HEK293 (cell line): ENCODE measurements around the gene HM13.

ENCODE experiments used
- BCL11A ChIP-seq: fragments of 450-650 bp; formaldehyde crosslinking; IDR thresholded peaks from 2 replicates; pipeline ENCODE4 v1.5.1; 2016; ENCODE audit warnings: low read depth, missing biosample characterization, missing genetic modification characterization
- KLF1 ChIP-seq: fragments of 450-650 bp; formaldehyde crosslinking; IDR thresholded peaks from 2 replicates; pipeline ENCODE4 v1.5.1; 2016; ENCODE audit warnings: missing biosample characterization, missing genetic modification characterization
- MYNN ChIP-seq: fragments of 450-650 bp; formaldehyde crosslinking; IDR thresholded peaks from 2 replicates; pipeline ENCODE4 v1.5.1; 2016; ENCODE audit warnings: missing biosample characterization, missing genetic modification characterization, borderline replicate concordance
- OVOL3 ChIP-seq: fragments of 450-650 bp; formaldehyde crosslinking; IDR thresholded peaks from 2 replicates; pipeline ENCODE4 v1.5.1; 2016; ENCODE audit warnings: missing biosample characterization, missing genetic modification characterization
- PRDM1 ChIP-seq: fragments of 450-650 bp; formaldehyde crosslinking; IDR thresholded peaks from 2 replicates; pipeline ENCODE4; 2016; ENCODE audit warnings: missing biosample characterization, missing genetic modification characterization
- ZBTB1 ChIP-seq: fragments of 450-650 bp; formaldehyde crosslinking; IDR thresholded peaks from 2 replicates; pipeline ENCODE4 v1.5.1; 2016; ENCODE audit warnings: missing biosample characterization, missing genetic modification characterization
- ZBTB21 ChIP-seq: fragments of 450-650 bp; formaldehyde crosslinking; IDR thresholded peaks from 2 replicates; pipeline ENCODE4 v1.5.1; 2017; ENCODE audit warnings: missing biosample characterization, missing genetic modification characterization
- ZBTB6 ChIP-seq: fragments of 450-650 bp; formaldehyde crosslinking; IDR thresholded peaks from 2 replicates; pipeline ENCODE4 v1.5.1; 2017; ENCODE audit warnings: missing biosample characterization, missing genetic modification characterization
- ZBTB7A ChIP-seq: fragments of 450-650 bp; formaldehyde crosslinking; IDR thresholded peaks from 2 replicates; pipeline ENCODE4 v1.5.1; 2016; ENCODE audit warnings: low read depth, missing biosample characterization, missing genetic modification characterization
- ZBTB8A ChIP-seq: fragments of 450-650 bp; formaldehyde crosslinking; IDR thresholded peaks from 2 replicates; pipeline ENCODE4 v1.5.1; 2016; ENCODE audit warnings: missing biosample characterization, missing genetic modification characterization
- ZFP37 ChIP-seq: fragments of 450-650 bp; formaldehyde crosslinking; IDR thresholded peaks from 2 replicates; pipeline ENCODE4 v1.5.1; 2016; ENCODE audit warnings: missing biosample characterization, missing genetic modification characterization
- ZNF112 ChIP-seq: fragments of 450-650 bp; formaldehyde crosslinking; IDR thresholded peaks from 2 replicates; pipeline ENCODE4 v1.5.0; 2017; ENCODE audit warnings: missing biosample characterization, missing genetic modification characterization
- ZNF148 ChIP-seq: fragments of 450-650 bp; formaldehyde crosslinking; IDR thresholded peaks from 2 replicates; pipeline ENCODE4 v1.5.0; 2017; ENCODE audit warnings: missing biosample characterization, missing genetic modification characterization, borderline replicate concordance
- ZNF175 ChIP-seq: fragments of 450-650 bp; formaldehyde crosslinking; IDR thresholded peaks from 2 replicates; pipeline ENCODE4 v1.5.1; 2016; ENCODE audit warnings: missing biosample characterization, missing genetic modification characterization
- ZNF223 ChIP-seq: fragments of 450-650 bp; formaldehyde crosslinking; IDR thresholded peaks from 2 replicates; pipeline ENCODE4 v1.5.1; 2016; ENCODE audit warnings: missing biosample characterization, missing genetic modification characterization
- ZNF24 ChIP-seq: fragments of 450-650 bp; formaldehyde crosslinking; IDR thresholded peaks from 2 replicates; pipeline ENCODE4 v1.5.1; 2016; ENCODE audit warnings: missing biosample characterization, missing genetic modification characterization
- ZNF324 ChIP-seq: fragments of 450-650 bp; formaldehyde crosslinking; IDR thresholded peaks from 2 replicates; pipeline ENCODE4 v1.5.1; 2016; ENCODE audit warnings: missing biosample characterization, missing genetic modification characterization
- ZNF48 ChIP-seq: fragments of 450-650 bp; formaldehyde crosslinking; IDR thresholded peaks from 2 replicates; pipeline ENCODE4 v1.5.1; 2016; ENCODE audit warnings: missing biosample characterization, missing genetic modification characterization
- ZNF488 ChIP-seq: fragments of 450-650 bp; formaldehyde crosslinking; IDR thresholded peaks from 2 replicates; pipeline ENCODE4 v1.5.1; 2016; ENCODE audit warnings: missing biosample characterization, missing genetic modification characterization
- ZNF560 ChIP-seq: fragments of 450-650 bp; formaldehyde crosslinking; IDR thresholded peaks from 2 replicates; pipeline ENCODE4 v1.5.1; 2017; ENCODE audit warnings: missing biosample characterization, missing genetic modification characterization, borderline replicate concordance
- ZNF654 ChIP-seq: fragments of 450-650 bp; formaldehyde crosslinking; IDR thresholded peaks from 2 replicates; pipeline ENCODE4 v1.5.1; 2016; ENCODE audit warnings: low read depth, missing biosample characterization, missing genetic modification characterization
- ZNF658 ChIP-seq: fragments of 450-650 bp; formaldehyde crosslinking; IDR thresholded peaks from 2 replicates; pipeline ENCODE4; 2016; ENCODE audit warnings: missing biosample characterization, missing genetic modification characterization
- ZNF677 ChIP-seq: fragments of 450-650 bp; IDR thresholded peaks from 2 replicates; pipeline ENCODE4 v1.5.0; 2018; ENCODE audit warnings: missing biosample characterization, mild to moderate bottlenecking, missing genetic modification characterization, moderate library complexity
- ZSCAN4 ChIP-seq: fragments of 450-650 bp; formaldehyde crosslinking; IDR thresholded peaks from 2 replicates; pipeline ENCODE4 v1.5.1; 2017; ENCODE audit warnings: missing biosample characterization, missing genetic modification characterization
- TF ChIP-seq, protein P1 (sequence below): fragments of 450-650 bp; formaldehyde crosslinking; IDR thresholded peaks from 2 replicates; pipeline ENCODE4 v1.5.1; 2016; ENCODE audit warnings: missing biosample characterization, missing genetic modification characterization
- TF ChIP-seq, protein P2 (sequence below): sonication (generic); formaldehyde crosslinking; IDR thresholded peaks from 2 replicates; pipeline ENCODE4 v1.8.1; 2022; ENCODE audit warnings: mild to moderate bottlenecking, moderate library complexity, missing genetic modification reagents
- TF ChIP-seq, protein P3 (sequence below): fragments of 450-650 bp; formaldehyde crosslinking; IDR thresholded peaks from 2 replicates; pipeline ENCODE4 v1.5.1; 2016; ENCODE audit warnings: missing biosample characterization, missing genetic modification characterization
- TF ChIP-seq, protein P4 (sequence below): fragments of 450-650 bp; IDR thresholded peaks from 2 replicates; pipeline ENCODE4 v1.5.1; 2018; ENCODE audit warnings: missing biosample characterization, mild to moderate bottlenecking, missing genetic modification characterization

Gene HM13

DNA sequence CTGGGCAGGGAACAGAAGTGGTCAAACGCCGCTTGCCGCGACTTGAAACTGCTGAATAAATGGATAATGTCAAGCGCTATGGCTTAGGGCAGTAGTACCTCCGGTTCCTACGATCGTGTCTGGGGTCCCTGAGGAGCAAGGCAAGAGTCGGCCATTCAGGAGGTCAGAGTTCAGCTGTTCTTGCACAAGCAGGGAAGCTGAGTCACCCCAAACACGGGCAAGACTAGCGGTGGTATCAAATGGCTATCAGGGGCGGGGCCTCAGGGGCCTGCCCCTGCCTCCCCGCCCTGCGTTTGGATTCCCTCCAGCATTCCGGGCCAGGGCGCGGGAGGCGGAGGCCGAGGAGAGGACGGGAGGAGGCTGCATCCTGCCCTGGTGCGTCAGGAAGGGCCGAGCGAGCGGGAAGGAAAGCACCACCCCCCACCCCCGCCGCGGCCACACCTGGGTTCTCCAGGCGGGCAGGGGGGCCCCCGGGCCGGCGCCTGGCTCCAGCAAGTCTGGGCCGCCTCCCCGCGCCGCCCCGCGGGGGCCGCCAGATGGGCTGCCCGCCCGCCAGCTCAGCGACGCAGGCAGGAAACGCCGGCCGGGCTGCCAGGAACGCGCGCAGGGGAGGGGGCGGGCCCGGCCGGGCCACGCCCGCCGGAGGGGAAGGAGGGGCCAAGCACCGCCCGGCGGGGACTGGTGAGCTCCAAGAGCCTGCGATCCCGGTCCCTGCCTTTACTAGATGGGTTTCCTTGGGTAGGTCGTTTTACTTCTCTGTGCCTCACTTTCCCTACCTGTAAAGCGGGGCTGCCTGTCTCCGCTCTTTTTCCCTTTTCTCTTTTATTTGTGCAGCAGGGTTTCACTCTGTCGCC lies 58.7 kb downstream of the HM13 start (continued):
- no peak for TF ChIP-seq ZNF175 (tag by site-specific recombination)
- TF ChIP-seq MYNN (tag by site-specific recombination), result no peak; the same call in 1 of the 2 replicates
- no peak for TF ChIP-seq ZNF488
- TF ChIP-seq ZNF112 (tag by site-specific recombination), result no peak
- peak; percentile 74 for TF ChIP-seq ZFP37 (tag by site-specific recombination)
- no peak for TF ChIP-seq ZNF658 (tag by site-specific recombination)
- TF ChIP-seq, protein P1, sequence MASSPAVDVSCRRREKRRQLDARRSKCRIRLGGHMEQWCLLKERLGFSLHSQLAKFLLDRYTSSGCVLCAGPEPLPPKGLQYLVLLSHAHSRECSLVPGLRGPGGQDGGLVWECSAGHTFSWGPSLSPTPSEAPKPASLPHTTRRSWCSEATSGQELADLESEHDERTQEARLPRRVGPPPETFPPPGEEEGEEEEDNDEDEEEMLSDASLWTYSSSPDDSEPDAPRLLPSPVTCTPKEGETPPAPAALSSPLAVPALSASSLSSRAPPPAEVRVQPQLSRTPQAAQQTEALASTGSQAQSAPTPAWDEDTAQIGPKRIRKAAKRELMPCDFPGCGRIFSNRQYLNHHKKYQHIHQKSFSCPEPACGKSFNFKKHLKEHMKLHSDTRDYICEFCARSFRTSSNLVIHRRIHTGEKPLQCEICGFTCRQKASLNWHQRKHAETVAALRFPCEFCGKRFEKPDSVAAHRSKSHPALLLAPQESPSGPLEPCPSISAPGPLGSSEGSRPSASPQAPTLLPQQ (tag by site-specific recombination), result peak; percentile 73
- TF ChIP-seq, protein P2, sequence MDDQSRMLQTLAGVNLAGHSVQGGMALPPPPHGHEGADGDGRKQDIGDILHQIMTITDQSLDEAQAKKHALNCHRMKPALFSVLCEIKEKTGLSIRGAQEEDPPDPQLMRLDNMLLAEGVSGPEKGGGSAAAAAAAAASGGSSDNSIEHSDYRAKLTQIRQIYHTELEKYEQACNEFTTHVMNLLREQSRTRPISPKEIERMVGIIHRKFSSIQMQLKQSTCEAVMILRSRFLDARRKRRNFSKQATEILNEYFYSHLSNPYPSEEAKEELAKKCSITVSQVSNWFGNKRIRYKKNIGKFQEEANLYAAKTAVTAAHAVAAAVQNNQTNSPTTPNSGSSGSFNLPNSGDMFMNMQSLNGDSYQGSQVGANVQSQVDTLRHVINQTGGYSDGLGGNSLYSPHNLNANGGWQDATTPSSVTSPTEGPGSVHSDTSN, result peak; percentile 23; the same call in 1 of the 2 replicates
- no peak for TF ChIP-seq ZNF148 (tag by site-specific recombination)
- peak; percentile 100 for TF ChIP-seq KLF1 (tag by site-specific recombination)
- TF ChIP-seq, protein P3, sequence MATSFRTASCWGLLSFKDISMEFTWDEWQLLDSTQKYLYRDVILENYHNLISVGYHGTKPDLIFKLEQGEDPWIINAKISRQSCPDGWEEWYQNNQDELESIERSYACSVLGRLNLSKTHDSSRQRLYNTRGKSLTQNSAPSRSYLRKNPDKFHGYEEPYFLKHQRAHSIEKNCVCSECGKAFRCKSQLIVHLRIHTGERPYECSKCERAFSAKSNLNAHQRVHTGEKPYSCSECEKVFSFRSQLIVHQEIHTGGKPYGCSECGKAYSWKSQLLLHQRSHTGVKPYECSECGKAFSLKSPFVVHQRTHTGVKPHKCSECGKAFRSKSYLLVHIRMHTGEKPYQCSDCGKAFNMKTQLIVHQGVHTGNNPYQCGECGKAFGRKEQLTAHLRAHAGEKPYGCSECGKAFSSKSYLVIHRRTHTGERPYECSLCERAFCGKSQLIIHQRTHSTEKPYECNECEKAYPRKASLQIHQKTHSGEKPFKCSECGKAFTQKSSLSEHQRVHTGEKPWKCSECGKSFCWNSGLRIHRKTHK (tag by site-specific recombination), result no peak
- peak; percentile 65; the same call in 1 of the 2 replicates for TF ChIP-seq ZBTB6 (tag by site-specific recombination)
- peak; percentile 99 for TF ChIP-seq BCL11A (tag by site-specific recombination)
- TF ChIP-seq OVOL3, result no peak
- peak; percentile 80 for TF ChIP-seq ZNF324
- peak; percentile 88 for TF ChIP-seq ZNF24
- TF ChIP-seq ZNF48 (tag by site-specific recombination), result no peak
- TF ChIP-seq ZNF677 (tag by site-specific recombination), result no peak
- TF ChIP-seq ZNF223, result no peak
- TF ChIP-seq ZBTB8A (tag by site-specific recombination), result peak; percentile 75
- no peak for TF ChIP-seq ZBTB1 (tag by site-specific recombination)
- TF ChIP-seq, protein P4, sequence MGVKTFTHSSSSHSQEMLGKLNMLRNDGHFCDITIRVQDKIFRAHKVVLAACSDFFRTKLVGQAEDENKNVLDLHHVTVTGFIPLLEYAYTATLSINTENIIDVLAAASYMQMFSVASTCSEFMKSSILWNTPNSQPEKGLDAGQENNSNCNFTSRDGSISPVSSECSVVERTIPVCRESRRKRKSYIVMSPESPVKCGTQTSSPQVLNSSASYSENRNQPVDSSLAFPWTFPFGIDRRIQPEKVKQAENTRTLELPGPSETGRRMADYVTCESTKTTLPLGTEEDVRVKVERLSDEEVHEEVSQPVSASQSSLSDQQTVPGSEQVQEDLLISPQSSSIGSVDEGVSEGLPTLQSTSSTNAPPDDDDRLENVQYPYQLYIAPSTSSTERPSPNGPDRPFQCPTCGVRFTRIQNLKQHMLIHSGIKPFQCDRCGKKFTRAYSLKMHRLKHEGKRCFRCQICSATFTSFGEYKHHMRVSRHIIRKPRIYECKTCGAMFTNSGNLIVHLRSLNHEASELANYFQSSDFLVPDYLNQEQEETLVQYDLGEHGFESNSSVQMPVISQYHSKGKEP (tag by site-specific recombination), result peak; percentile 77; the same call in 1 of the 2 replicates
- TF ChIP-seq ZNF560 (tag by site-specific recombination), result no peak
- TF ChIP-seq ZBTB21, result no peak
- peak; percentile 95 for TF ChIP-seq PRDM1 (tag by site-specific recombination)
- TF ChIP-seq ZNF654 (tag by site-specific recombination), result no peak
- TF ChIP-seq ZBTB7A (tag by site-specific recombination), result 0 out of 2 replicates have a peak, but pooled peaks have one; percentile 43
- TF ChIP-seq ZSCAN4, result no peak
